ENCODE data around the gene ETV6. TPM values are rescaled to one million over a fixed set of nuclear protein-coding genes. Genes with fewer than 3 reads are reported as not detected.

The ETV6 gene
- total RNA-seq, 6 experiments from 2014 or later = 7.2 to 28.3 (median 11.0) TPM

GRCh38 chr12:11757095-11757494 lies 107.6 kb downstream of the ETV6 start:
- H3K27ac ChIP-seq = no peak overlapping the region
- H3K4me3 ChIP-seq = no peak overlapping the region
- no peak for ATAC-seq
- H3K9me3 ChIP-seq = no peaks in the 10 kb centered on the region
- no peak for DNase-seq
- H3K36me3 ChIP-seq = peaks cover 0 to 10% (median 3%) of the 10 kb centered on the region in 4 donors
- TF ChIP-seq CTCF (IDR thresholded peaks at IDR 0.05) = no peak
- no peak for TF ChIP-seq POLR2A (IDR thresholded peaks at IDR 0.05)
- WGBS (ENCODE audit: insufficient coverage, low coverage, low lambda C conversion rate, missing lambda C conversion rate) = 74% methylated on average over 7 of the region's 7 CpGs
- intact Hi-C loops (cut with DNase I) = no loop called here
- H3K4me1 ChIP-seq = peaks cover 0 to 8% (median 0%) of the 10 kb centered on the region in 4 donors
- H3K27me3 ChIP-seq = no peaks in the 10 kb centered on the region

GRCh38 chr12:11757531-11757930 lies 108.1 kb downstream of the ETV6 start:
- Histone ChIP-seq H3K27ac (peak overlapping the region; percentile 32 to 50 (median 50)), H3K27me3 (no peaks in the 10 kb centered on the region), H3K36me3 (peaks cover 0 to 10% (median 3%) of the 10 kb centered on the region in 4 donors), H3K9me3 (no peaks in the 10 kb centered on the region), H3K4me3 (no peak overlapping the region), H3K4me1 (peaks cover 0 to 8% (median 0%) of the 10 kb centered on the region in 4 donors)
- DNase-seq (no peak), ATAC-seq (no peak)
- intact Hi-C loops (cut with DNase I) = no loop called here
- 95% methylated on average over 5 of the region's 6 CpGs for WGBS (ENCODE audit: insufficient coverage, low coverage, low lambda C conversion rate, missing lambda C conversion rate)
- TF ChIP-seq POLR2A (IDR thresholded peaks at IDR 0.05) (no peak), CTCF (IDR thresholded peaks at IDR 0.05) (no peak)

GRCh38 chr12:11758087-11758486 lies 108.6 kb downstream of the ETV6 start:
- Histone ChIP-seq H3K9me3 (no peaks in the 10 kb centered on the region), H3K27ac (peak overlapping the region; percentile 32 to 50 (median 50)), H3K36me3 (peaks cover 0 to 10% (median 3%) of the 10 kb centered on the region in 4 donors), H3K4me3 (no peak overlapping the region), H3K4me1 (peaks cover 0 to 8% (median 0%) of the 10 kb centered on the region in 4 donors), H3K27me3 (no peaks in the 10 kb centered on the region)
- 67% methylated on average over 1 of the region's 4 CpGs for WGBS (ENCODE audit: insufficient coverage, low coverage, low lambda C conversion rate, missing lambda C conversion rate)
- DNase-seq (no peak), ATAC-seq (no peak)
- intact Hi-C loops (cut with DNase I) = no loop called here
- TF ChIP-seq POLR2A (IDR thresholded peaks at IDR 0.05) (no peak), CTCF (IDR thresholded peaks at IDR 0.05) (no peak)

- Histone ChIP-seq H3K27ac (peak overlapping the region; percentile 32 to 50 (median 50)), H3K9me3 (no peaks in the 10 kb centered on the region), H3K4me3 (no peak overlapping the region), H3K36me3 (peaks cover 0 to 5% (median 2%) of the 10 kb centered on the region in 4 donors), H3K4me1 (peaks cover 0 to 8% (median 0%) of the 10 kb centered on the region in 4 donors), H3K27me3 (no peaks in the 10 kb centered on the region)
- 43% methylated on average over 14 of the region's 14 CpGs for WGBS (ENCODE audit: insufficient coverage, low coverage, low lambda C conversion rate, missing lambda C conversion rate)
- ATAC-seq (peak; percentile 58 to 73 (median 62)), DNase-seq (peak in 1 of 3 donors; percentile 45)
- TF ChIP-seq POLR2A (IDR thresholded peaks at IDR 0.05) (no peak), CTCF (IDR thresholded peaks at IDR 0.05) (no peak)
- intact Hi-C loops (cut with DNase I) = no loop called here
Observed at GRCh38 chr12:11758510-11759493, 109.3 kb downstream of the ETV6 start.

Data from right lobe of liver (tissue), 6 donors.